GM23338 (cell line): Measurements from ENCODE around the gene BLM. TPM values are rescaled to one million over a fixed set of nuclear protein-coding genes. Genes with fewer than 3 reads are reported as not detected.

Source experiments
- ATAC-seq: fragments of 200-7000 bp; cut with Tn5 transposase; 3 replicates; pipeline ENCODE4 v1.9.1; 2020
- DNase-seq: peaks from one replicate; pipeline ENCODE4 v3.0.0-alpha.2; 2015; ENCODE audit warnings: low spot score
- H2AFZ ChIP-seq: fragments of 200-600 bp; sonication (generic); 2 replicates; pipeline ENCODE4 v1.8.0; 2016; ENCODE audit warnings: antibody characterized with exemption, mild to moderate bottlenecking, moderate library complexity
- H3F3A ChIP-seq: fragments of 200-600 bp; sonication (generic); replicated peaks from 2 replicates; pipeline ENCODE4 v1.8.0; 2017; ENCODE audit warnings: antibody characterized with exemption, mixed run types, low read depth
- H3K27ac ChIP-seq: fragments of 200-600 bp; sonication (generic); 2 replicates; pipeline ENCODE4 v1.6.1; 2016; ENCODE audit warnings: low read depth
- H3K27me3 ChIP-seq: fragments of 200-600 bp; sonication (generic); 2 replicates; pipeline ENCODE4 v1.8.0; 2016; ENCODE audit warnings: mild to moderate bottlenecking, mixed run types, moderate library complexity; ENCODE audit not compliant: insufficient read depth
- H3K36me3 ChIP-seq: fragments of 200-600 bp; sonication (generic); 2 replicates; pipeline ENCODE4 v1.8.0; 2016; ENCODE audit warnings: mild to moderate bottlenecking; ENCODE audit not compliant: insufficient read depth
- H3K4me1 ChIP-seq: fragments of 200-600 bp; sonication (generic); 2 replicates; pipeline ENCODE4 v1.8.0; 2016; ENCODE audit warnings: mild to moderate bottlenecking, moderate library complexity; ENCODE audit not compliant: insufficient read depth
- H3K4me2 ChIP-seq: fragments of 200-600 bp; sonication (generic); 2 replicates; pipeline ENCODE4 v1.7.1; 2017; ENCODE audit warnings: mixed run types
- H3K4me3 ChIP-seq: fragments of 200-600 bp; sonication (generic); 2 replicates; pipeline ENCODE4 v1.6.1; 2016; ENCODE audit warnings: mixed run types
- H3K79me2 ChIP-seq: fragments of 200-600 bp; sonication (generic); replicated peaks from 2 replicates; pipeline ENCODE4 v1.8.0; 2017; ENCODE audit warnings: mild to moderate bottlenecking; ENCODE audit not compliant: insufficient read depth
- H3K9me2 ChIP-seq: fragments of 200-600 bp; sonication (generic); 2 replicates; pipeline ENCODE4 v1.8.0; 2017; ENCODE audit not compliant: insufficient read depth
- H4K20me1 ChIP-seq: fragments of 200-600 bp; sonication (generic); replicated peaks from 2 replicates; pipeline ENCODE4 v1.8.0; 2017; ENCODE audit warnings: mild to moderate bottlenecking; ENCODE audit not compliant: insufficient read depth
- H3K27ac Mint-ChIP-seq: 2 replicates; pipeline ENCODE4 v1.8.0; 2020; ENCODE audit warnings: inconsistent platforms, mild to moderate bottlenecking, moderate library complexity, mixed read lengths
- H3K27me3 Mint-ChIP-seq: 3 replicates; pipeline ENCODE4 v1.8.0; 2022; ENCODE audit warnings: low read depth, mild to moderate bottlenecking, moderate library complexity, mixed read lengths, inconsistent platforms; ENCODE audit not compliant: insufficient read depth, poor library complexity
- H3K36me3 Mint-ChIP-seq: 3 replicates; pipeline ENCODE4 v1.8.0; 2021; ENCODE audit warnings: low read depth, mild to moderate bottlenecking, inconsistent platforms, moderate library complexity, mixed read lengths
- H3K4me1 Mint-ChIP-seq: 3 replicates; pipeline ENCODE4 v1.8.0; 2020; ENCODE audit warnings: mild to moderate bottlenecking, inconsistent platforms, mixed read lengths
- H3K4me3 Mint-ChIP-seq: 3 replicates; pipeline ENCODE4 v1.8.0; 2021; ENCODE audit warnings: moderate library complexity, mild to moderate bottlenecking, inconsistent platforms, mixed read lengths
- H3K9me3 Mint-ChIP-seq: 3 replicates; pipeline ENCODE4 v1.8.0; 2020; ENCODE audit warnings: moderate library complexity, mild to moderate bottlenecking, inconsistent platforms, mixed read lengths
- CREB1 ChIP-seq: fragments of 250-450 bp; sonication (Bioruptor Pico); IDR thresholded peaks from 2 replicates; pipeline ENCODE4 v1.5.0; 2020; ENCODE audit warnings: low read depth, mild to moderate bottlenecking, moderate library complexity
- ETS1 ChIP-seq: IDR thresholded peaks from 2 replicates; pipeline ENCODE4 v1.6.1; 2016; ENCODE audit warnings: antibody characterized with exemption
- EZH2 ChIP-seq: fragments of 200-600 bp; sonication (generic); IDR thresholded peaks from one replicate; pipeline ENCODE4 v1.8.0; 2017; ENCODE audit warnings: antibody characterized with exemption, mild to moderate bottlenecking, low read depth; ENCODE audit not compliant: unreplicated experiment
- EZH2phosphoT487 ChIP-seq: fragments of 200-600 bp; sonication (generic); IDR thresholded peaks from one replicate; pipeline ENCODE4 v1.8.1; 2018; ENCODE audit warnings: antibody characterized with exemption; ENCODE audit not compliant: unreplicated experiment
- JUNB ChIP-seq: IDR thresholded peaks from one replicate; pipeline ENCODE4 v1.6.1; 2016; ENCODE audit warnings: antibody characterized with exemption; ENCODE audit not compliant: unreplicated experiment
- NANOG ChIP-seq: IDR thresholded peaks from 2 replicates; pipeline ENCODE4 v1.6.1; 2016; ENCODE audit warnings: antibody characterized with exemption, borderline replicate concordance
- POLR2AphosphoS5 ChIP-seq: IDR thresholded peaks from 2 replicates; pipeline ENCODE4 v1.6.1; 2016; ENCODE audit warnings: antibody characterized with exemption, low read depth
- REST ChIP-seq: IDR thresholded peaks from one replicate; pipeline ENCODE4 v1.6.1; 2018; ENCODE audit warnings: antibody characterized with exemption; ENCODE audit not compliant: unreplicated experiment
- ZNF114 ChIP-seq: fragments of 250-450 bp; sonication (Bioruptor Pico); IDR thresholded peaks from 2 replicates; pipeline ENCODE4 v1.5.0; 2020; ENCODE audit warnings: mild to moderate bottlenecking, moderate library complexity
- ZNF331 ChIP-seq: fragments of 250-450 bp; sonication (Bioruptor Pico); IDR thresholded peaks from 2 replicates; pipeline ENCODE4 v1.5.0; 2020; ENCODE audit warnings: low read depth, mild to moderate bottlenecking, moderate library complexity
- ZNF462 ChIP-seq: fragments of 250-450 bp; sonication (Bioruptor Pico); IDR thresholded peaks from 2 replicates; pipeline ENCODE4 v1.5.0; 2020; ENCODE audit warnings: mild to moderate bottlenecking, moderate library complexity
- polyA plus RNA-seq: library from polyadenylated mRNA; unstranded; fragments of >200 nt; fragmentation: Nextera tagmentation; extraction: Ambion mirVana; gene quantifications from 2 replicates; pipeline ENCODE4 v1.2.1, GENCODE V29; 2016
- total RNA-seq: library from RNA; depleted of rRNA; stranded (reverse); fragments of >200 nt; shearing (Covaris generic); gene quantifications from 2 replicates; pipeline ENCODE4 v1.2.3, GENCODE V29; 2014
- TF ChIP-seq, protein P1 (sequence below), 2 experiments: fragments of 200-600 bp in 1 of 2; sonication (generic) in 1 of 2; conservative IDR thresholded peaks; 2 replicates each; pipeline versions ENCODE4 v1.5.1 to v1.6.1; 2016 to 2017; ENCODE audit warnings: antibody characterized with exemption in 2 of 2, low read depth in 2 of 2, mild to moderate bottlenecking in 2 of 2, moderate library complexity in 1 of 2

Gene BLM
- total and polyA plus RNA-seq, 2 experiments from 2014 or later: 43.1 to 43.3 TPM

DNA sequence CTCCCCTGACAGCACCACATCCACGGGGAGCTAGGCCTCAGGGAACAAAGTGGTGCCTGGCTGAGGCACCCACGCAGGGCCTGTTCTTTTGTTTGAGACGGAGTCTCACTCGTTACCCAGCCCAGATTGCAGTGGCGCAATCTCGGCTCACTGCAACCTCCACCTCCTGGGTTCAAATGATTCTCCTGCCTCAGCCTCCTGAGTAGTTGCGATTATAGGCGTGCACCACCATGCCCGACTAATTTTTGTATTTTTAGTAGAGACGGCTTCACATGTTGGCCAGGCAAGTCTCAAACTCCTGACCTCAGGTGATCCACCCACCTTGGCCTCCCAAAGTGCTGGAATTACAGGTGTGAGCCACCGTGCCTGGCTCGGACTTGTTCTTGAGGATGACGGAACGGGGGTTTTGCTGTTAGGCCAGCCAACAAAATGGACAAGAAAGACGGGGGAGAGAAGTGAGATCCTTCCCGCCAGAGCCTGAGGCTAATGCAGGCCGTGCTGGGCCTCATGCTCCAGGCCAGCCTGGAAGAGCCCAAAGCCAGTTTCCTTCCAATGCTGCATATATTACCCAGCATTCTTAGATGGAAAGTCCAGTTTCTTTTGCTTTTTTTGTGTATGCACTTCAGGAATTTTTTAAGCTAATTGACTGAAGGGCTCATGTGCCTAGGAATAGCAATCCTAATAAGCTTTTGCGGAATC is 123.2 kb downstream of the BLM start:
- TF ChIP-seq CREB1 (CRISPR knock-in tag) (no peak), REST (no peak), ZNF462 (CRISPR knock-in tag) (no peak), JUNB (no peak), ZNF331 (CRISPR knock-in tag) (no peak), EZH2 (no peak), EZH2phosphoT487 (no peak), POLR2AphosphoS5 (no peak), ETS1 (no peak), ZNF114 (CRISPR knock-in tag) (no peak), NANOG (no peak)
- TF ChIP-seq, protein P1, sequence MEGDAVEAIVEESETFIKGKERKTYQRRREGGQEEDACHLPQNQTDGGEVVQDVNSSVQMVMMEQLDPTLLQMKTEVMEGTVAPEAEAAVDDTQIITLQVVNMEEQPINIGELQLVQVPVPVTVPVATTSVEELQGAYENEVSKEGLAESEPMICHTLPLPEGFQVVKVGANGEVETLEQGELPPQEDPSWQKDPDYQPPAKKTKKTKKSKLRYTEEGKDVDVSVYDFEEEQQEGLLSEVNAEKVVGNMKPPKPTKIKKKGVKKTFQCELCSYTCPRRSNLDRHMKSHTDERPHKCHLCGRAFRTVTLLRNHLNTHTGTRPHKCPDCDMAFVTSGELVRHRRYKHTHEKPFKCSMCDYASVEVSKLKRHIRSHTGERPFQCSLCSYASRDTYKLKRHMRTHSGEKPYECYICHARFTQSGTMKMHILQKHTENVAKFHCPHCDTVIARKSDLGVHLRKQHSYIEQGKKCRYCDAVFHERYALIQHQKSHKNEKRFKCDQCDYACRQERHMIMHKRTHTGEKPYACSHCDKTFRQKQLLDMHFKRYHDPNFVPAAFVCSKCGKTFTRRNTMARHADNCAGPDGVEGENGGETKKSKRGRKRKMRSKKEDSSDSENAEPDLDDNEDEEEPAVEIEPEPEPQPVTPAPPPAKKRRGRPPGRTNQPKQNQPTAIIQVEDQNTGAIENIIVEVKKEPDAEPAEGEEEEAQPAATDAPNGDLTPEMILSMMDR (conservative IDR thresholded peaks at IDR 0.05; ENCODE audit: low read depth in 2 of 2): no peak
- H3F3A ChIP-seq: peaks cover 19% of the 10 kb centered on the region; the same call in 1 of the 2 replicates
- H3K27me3 ChIP-seq: no peaks in the 10 kb centered on the region
- Mint-ChIP-seq H3K4me3 (no peak overlapping the region; the same call in 2 of the 3 replicates), H3K36me3 (no peaks in the 10 kb centered on the region), H3K27ac (peak overlapping the region; percentile 90), H3K4me1 (peaks cover 43% of the 10 kb centered on the region), H3K27me3 (peaks cover 18% of the 10 kb centered on the region), H3K9me3 (no peaks in the 10 kb centered on the region)
- no peaks in the 10 kb centered on the region for H3K36me3 ChIP-seq
- peak overlapping the region; percentile 88 for H3K27ac ChIP-seq
- DNase-seq (no peak), ATAC-seq (no peak)
- H3K9me2 ChIP-seq: no peaks in the 10 kb centered on the region
- no peaks in the 10 kb centered on the region for H4K20me1 ChIP-seq
- no peaks in the 10 kb centered on the region for H3K79me2 ChIP-seq
- peak overlapping the region; percentile 0; the same call in 1 of the 2 replicates for H2AFZ ChIP-seq
- peak overlapping the region; percentile 35; the same call in 1 of the 2 replicates for H3K4me3 ChIP-seq
- H3K4me2 ChIP-seq: peak overlapping the region; percentile 69
- H3K4me1 ChIP-seq: peaks cover 32% of the 10 kb centered on the region
